HG02938 (cell line): ENCODE measurements around the gene PLAAT3.
"Not testable (repeated sequence)": the region's sequence is repeated elsewhere in the genome, so short reads cannot be mapped to it uniquely, and the experiment has no call there.

Experiments used
- ATAC-seq: cut with Tn5 transposase; IDR thresholded peaks from one replicate; pipeline ENCODE4 v1.9.1; 2021; ENCODE audit warnings: mild to moderate bottlenecking, moderate library complexity; ENCODE audit not compliant: unreplicated experiment

The PLAAT3 gene

GRCh38 chr11:63547061-63547460 is 67.2 kb downstream of the PLAAT3 start:
- ATAC-seq, result no peak

GRCh38 chr11:63543711-63544110 is 70.5 kb downstream of the PLAAT3 start:
- ATAC-seq, result no peak

- not testable (repeated sequence) for ATAC-seq
Observed at GRCh38 chr11:63542506-63542905, 71.7 kb downstream of the PLAAT3 start.

- ATAC-seq, result no peak
Observed at GRCh38 chr11:63537293-63538101, 76.7 kb downstream of the PLAAT3 start.

- no peak for ATAC-seq
Observed at GRCh38 chr11:63536669-63537292, 77.5 kb downstream of the PLAAT3 start, which contains the start of gene PLAAT4. TSS of gene PLAAT4 (plus strand) at chr11:63536808. CDS start at chr11:63536869, 61 bp downstream.

- ATAC-seq, result no peak
Observed at GRCh38 chr11:63535734-63536133, 78.5 kb downstream of the PLAAT3 start.

GRCh38 chr11:63534895-63535461 is 79.3 kb downstream of the PLAAT3 start:
- peak; percentile 44 for ATAC-seq

- no peak for ATAC-seq
Observed at GRCh38 chr11:63534076-63534475, 80.2 kb downstream of the PLAAT3 start.

- no peak for ATAC-seq
Observed at GRCh38 chr11:63532799-63533475, 81.3 kb downstream of the PLAAT3 start.

GRCh38 chr11:63532117-63532516 is 82.1 kb downstream of the PLAAT3 start:
- ATAC-seq, result no peak

- peak; percentile 79 for ATAC-seq
Observed at GRCh38 chr11:63531074-63531792, 83.0 kb downstream of the PLAAT3 start.

GRCh38 chr11:63530021-63530420 is 84.2 kb downstream of the PLAAT3 start:
- no peak for ATAC-seq

GRCh38 chr11:63529373-63529772 is 84.9 kb downstream of the PLAAT3 start:
- ATAC-seq, result not testable (repeated sequence)

GRCh38 chr11:63528729-63529278 is 85.4 kb downstream of the PLAAT3 start:
- ATAC-seq, result not testable (repeated sequence)

- not testable (repeated sequence) for ATAC-seq
Observed at GRCh38 chr11:63528156-63528555, 86.1 kb downstream of the PLAAT3 start.

GRCh38 chr11:63527667-63528066 is 86.6 kb downstream of the PLAAT3 start:
- ATAC-seq, result no peak
